Activated CD8-positive, alpha-beta T cell treated with anti-CD3 and anti-CD28 coated beads for 36 hours (primary cell): Measurements from ENCODE around the gene DCAF6. TPM values are rescaled to one million over a fixed set of nuclear protein-coding genes. Genes with fewer than 3 reads are reported as not detected.

Experiments used
- ATAC-seq: fragments of 200-7000 bp; cut with Tn5 transposase; one replicate; pipeline ENCODE4 v1.10.0; 2021; ENCODE audit warnings: mild to moderate bottlenecking, moderate library complexity
- CTCF ChIA-PET: fragments of 350-600 bp; sonication (Branson Sonifier 250); formaldehyde crosslinking; loops from one replicate; lab custom pipeline; 2021; ENCODE audit warnings: antibody characterized with exemption; lab: Charles Lee
- POLR2A ChIA-PET: fragments of 350-600 bp; sonication (Branson Sonifier 250); formaldehyde crosslinking; loops from one replicate; lab custom pipeline; 2021; ENCODE audit warnings: antibody characterized with exemption; lab: Charles Lee
- DNase-seq: peaks from one replicate; pipeline ENCODE4 v3.0.0-alpha.2; 2020
- H3K27ac Mint-ChIP-seq: one replicate; pipeline ENCODE4 v1.8.0; 2021; ENCODE audit warnings: mild to moderate bottlenecking, mixed read lengths
- H3K27me3 Mint-ChIP-seq: one replicate; pipeline ENCODE4 v1.8.0; 2021; ENCODE audit warnings: mixed read lengths
- H3K36me3 Mint-ChIP-seq: one replicate; pipeline ENCODE4 v1.8.0; 2021; ENCODE audit warnings: low read depth, mixed read lengths
- H3K4me1 Mint-ChIP-seq: one replicate; pipeline ENCODE4 v1.8.0; 2021; ENCODE audit warnings: low read depth, mixed read lengths
- H3K4me3 Mint-ChIP-seq: one replicate; pipeline ENCODE4 v1.8.0; 2021; ENCODE audit warnings: mild to moderate bottlenecking, moderate library complexity, mixed read lengths
- H3K9me3 Mint-ChIP-seq: one replicate; pipeline ENCODE4 v1.8.0; 2021; ENCODE audit warnings: mixed read lengths
- intact Hi-C: fragments of 100-400 bp; cut with micrococcal nuclease; formaldehyde crosslinking; loops from one replicate; pipeline ENCODE4 v1.10.0; 2022
- total RNA-seq, 2 experiments: library from RNA; stranded (reverse); gene quantifications; one replicate each; pipeline ENCODE4 v1.2.3, GENCODE V29; 2021
- TF ChIP-seq, protein P1 (sequence below): fragments of 200-600 bp; IDR thresholded peaks from one replicate; pipeline ENCODE4 v1.8.0; 2022; ENCODE audit warnings: antibody characterized with exemption, mild to moderate bottlenecking

Gene DCAF6
- total RNA-seq, 2 experiments from 2014 or later, result 21.6 to 22.6 TPM

DNA sequence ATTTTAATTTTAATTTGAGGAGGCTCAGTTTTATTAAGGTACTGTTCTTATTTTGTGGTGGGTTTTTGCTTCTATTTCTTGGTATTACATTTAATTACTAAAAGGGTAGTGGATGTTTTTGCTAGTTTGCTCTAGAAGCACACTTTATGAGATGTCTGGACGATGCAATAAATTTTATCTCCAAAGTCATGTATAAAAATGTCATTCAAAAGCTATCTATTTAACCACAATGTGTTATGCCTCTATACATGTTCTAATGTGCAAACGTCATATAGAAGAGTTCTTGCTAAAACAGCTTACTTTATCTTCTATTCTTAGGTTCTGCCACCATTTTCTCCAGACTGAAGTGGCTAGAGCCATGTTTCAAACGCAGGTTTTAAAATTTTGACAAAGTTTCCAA, 13.3 kb downstream of the DCAF6 start:
- TF ChIP-seq, protein P1, sequence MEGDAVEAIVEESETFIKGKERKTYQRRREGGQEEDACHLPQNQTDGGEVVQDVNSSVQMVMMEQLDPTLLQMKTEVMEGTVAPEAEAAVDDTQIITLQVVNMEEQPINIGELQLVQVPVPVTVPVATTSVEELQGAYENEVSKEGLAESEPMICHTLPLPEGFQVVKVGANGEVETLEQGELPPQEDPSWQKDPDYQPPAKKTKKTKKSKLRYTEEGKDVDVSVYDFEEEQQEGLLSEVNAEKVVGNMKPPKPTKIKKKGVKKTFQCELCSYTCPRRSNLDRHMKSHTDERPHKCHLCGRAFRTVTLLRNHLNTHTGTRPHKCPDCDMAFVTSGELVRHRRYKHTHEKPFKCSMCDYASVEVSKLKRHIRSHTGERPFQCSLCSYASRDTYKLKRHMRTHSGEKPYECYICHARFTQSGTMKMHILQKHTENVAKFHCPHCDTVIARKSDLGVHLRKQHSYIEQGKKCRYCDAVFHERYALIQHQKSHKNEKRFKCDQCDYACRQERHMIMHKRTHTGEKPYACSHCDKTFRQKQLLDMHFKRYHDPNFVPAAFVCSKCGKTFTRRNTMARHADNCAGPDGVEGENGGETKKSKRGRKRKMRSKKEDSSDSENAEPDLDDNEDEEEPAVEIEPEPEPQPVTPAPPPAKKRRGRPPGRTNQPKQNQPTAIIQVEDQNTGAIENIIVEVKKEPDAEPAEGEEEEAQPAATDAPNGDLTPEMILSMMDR, result no peak
- peaks cover 9% of the 10 kb centered on the region for H3K36me3 Mint-ChIP-seq
- no peak overlapping the region for H3K4me3 Mint-ChIP-seq
- ChIA-PET CTCF (interaction anchor here (0.9 to 1.0 kb wide), 2 partner anchors 134 to 137 kb away, joined by 3 read pairs; no protein-coding TSS in a partner anchor), POLR2A (interaction anchor here (0.6 kb wide), 1 partner anchor 105 kb away, joined by 3 read pairs; no protein-coding TSS in a partner anchor)
- peaks cover 31% of the 10 kb centered on the region for H3K4me1 Mint-ChIP-seq
- no peak for ATAC-seq
- no peaks in the 10 kb centered on the region for H3K9me3 Mint-ChIP-seq
- no peak for DNase-seq
- no peaks in the 10 kb centered on the region for H3K27me3 Mint-ChIP-seq
- H3K27ac Mint-ChIP-seq, result no peak overlapping the region
- intact Hi-C loops, result no loop called here

DNA sequence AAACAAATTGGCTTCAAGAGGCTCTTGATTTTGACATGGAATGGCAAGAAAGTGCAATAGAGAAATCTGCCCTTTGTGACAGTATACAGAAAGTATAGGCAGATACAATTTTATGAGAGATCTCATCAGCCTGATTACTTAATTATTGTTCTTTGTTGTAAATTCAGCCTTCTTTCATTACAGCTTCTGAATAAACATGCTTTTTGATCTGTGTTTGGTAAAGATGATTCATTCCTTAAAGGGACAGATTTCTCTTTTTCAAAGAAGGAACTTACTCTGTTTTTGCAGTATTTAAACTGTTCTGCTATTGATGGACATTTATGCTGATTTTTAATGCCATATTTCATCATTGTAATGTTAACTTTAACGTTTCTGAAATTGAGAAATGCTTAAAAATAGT, 14.1 kb downstream of the DCAF6 start:
- TF ChIP-seq, protein P1, result no peak
- ChIA-PET CTCF (no interaction called here), POLR2A (no interaction called here)
- DNase-seq, result no peak
- no peaks in the 10 kb centered on the region for H3K27me3 Mint-ChIP-seq
- no peak overlapping the region for H3K27ac Mint-ChIP-seq
- intact Hi-C loops, result no loop called here
- no peak overlapping the region for H3K4me3 Mint-ChIP-seq
- H3K9me3 Mint-ChIP-seq, result no peaks in the 10 kb centered on the region
- ATAC-seq, result no peak
- H3K4me1 Mint-ChIP-seq, result peaks cover 28% of the 10 kb centered on the region
- H3K36me3 Mint-ChIP-seq, result peaks cover 15% of the 10 kb centered on the region

DNA sequence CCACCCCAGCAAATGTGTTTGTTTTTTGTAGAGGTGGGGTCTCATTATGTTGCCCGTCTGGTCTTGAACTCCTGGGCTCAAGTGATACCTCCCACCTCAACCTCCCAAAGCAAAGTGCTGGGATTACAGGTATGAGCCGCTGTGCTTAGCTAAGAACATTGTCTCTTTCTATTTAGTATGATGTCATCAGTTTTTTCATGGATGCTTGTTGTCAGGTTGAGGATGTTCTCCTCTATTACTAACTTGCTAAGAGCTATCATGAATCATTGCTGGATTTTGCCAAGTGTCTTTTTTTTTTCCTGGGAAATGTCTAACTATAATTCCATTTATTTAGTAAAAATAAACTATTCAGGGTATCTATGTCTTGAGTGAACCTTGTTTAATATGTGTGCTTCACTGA, 19.4 kb downstream of the DCAF6 start:
- Mint-ChIP-seq H3K27ac (no peak overlapping the region), H3K4me3 (no peak overlapping the region), H3K9me3 (no peaks in the 10 kb centered on the region), H3K36me3 (peaks cover 17% of the 10 kb centered on the region), H3K27me3 (no peaks in the 10 kb centered on the region), H3K4me1 (peaks cover 13% of the 10 kb centered on the region)
- ChIA-PET POLR2A (no interaction called here), CTCF (interaction anchor here (1.2 to 1.4 kb wide), 2 partner anchors 11 to 50 kb away, joined by 3 to 6 read pairs; no protein-coding TSS in a partner anchor)
- no peak for ATAC-seq
- DNase-seq, result no peak
- TF ChIP-seq, protein P1, result no peak
- intact Hi-C loops, result no loop called here

DNA sequence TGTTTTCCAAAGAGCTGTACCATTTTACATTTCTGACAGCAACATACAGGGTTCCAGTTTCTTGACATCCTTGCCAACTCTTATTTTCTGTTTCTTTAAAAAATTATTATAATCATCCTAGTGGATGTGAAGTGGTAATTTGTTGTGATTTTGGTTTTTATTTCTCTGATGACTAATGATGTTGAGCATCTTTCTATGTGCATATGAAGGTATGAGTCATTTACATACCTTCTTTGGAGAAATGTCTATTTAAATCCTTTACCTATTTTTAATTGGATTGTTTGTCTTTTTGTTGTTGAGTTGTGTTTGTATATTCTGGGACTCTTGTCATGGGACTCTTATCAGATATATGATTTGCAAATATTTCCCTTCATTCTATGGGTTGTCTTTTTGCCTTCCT, 21.2 kb downstream of the DCAF6 start:
- H3K4me1 Mint-ChIP-seq, result peaks cover 15% of the 10 kb centered on the region
- H3K4me3 Mint-ChIP-seq, result no peak overlapping the region
- TF ChIP-seq, protein P1, result no peak
- H3K27ac Mint-ChIP-seq, result no peak overlapping the region
- H3K36me3 Mint-ChIP-seq, result peaks cover 16% of the 10 kb centered on the region
- ChIA-PET CTCF (interaction anchor here (0.5 kb wide), 1 partner anchor 1508 kb away, joined by 3 read pairs; no protein-coding TSS in a partner anchor), POLR2A (no interaction called here)
- DNase-seq (no peak), ATAC-seq (no peak)
- no peaks in the 10 kb centered on the region for H3K27me3 Mint-ChIP-seq
- intact Hi-C loops, result no loop called here
- no peaks in the 10 kb centered on the region for H3K9me3 Mint-ChIP-seq

DNA sequence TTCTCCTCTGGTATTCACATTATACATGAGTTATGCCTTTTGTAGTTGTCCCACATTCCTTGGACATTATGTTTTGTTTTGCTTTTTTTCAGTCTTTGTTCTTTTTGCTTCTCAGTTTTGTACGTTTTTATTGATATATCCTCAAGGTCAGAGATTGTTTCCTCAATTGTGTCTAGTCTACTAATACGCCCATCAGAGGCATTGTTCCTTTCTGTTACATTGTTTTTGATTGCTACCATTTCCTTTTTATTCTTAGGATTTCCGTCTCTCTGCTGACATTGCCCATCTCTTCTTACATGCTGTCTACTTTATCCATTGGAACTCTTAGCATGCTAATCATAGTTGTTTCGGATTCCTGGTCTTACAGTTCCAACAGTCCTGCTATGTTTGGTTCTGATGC, 28.2 kb downstream of the DCAF6 start:
- H3K9me3 Mint-ChIP-seq, result no peaks in the 10 kb centered on the region
- ATAC-seq (no peak), DNase-seq (no peak)
- TF ChIP-seq, protein P1, result no peak
- peaks cover 3% of the 10 kb centered on the region for H3K4me1 Mint-ChIP-seq
- POLR2A ChIA-PET, result no interaction called here
- intact Hi-C loops, result no loop called here
- H3K27me3 Mint-ChIP-seq, result no peaks in the 10 kb centered on the region
- H3K4me3 Mint-ChIP-seq, result no peak overlapping the region
- CTCF ChIA-PET, result interaction anchor here (1.3 kb wide), 1 partner anchor 118 kb away, joined by 4 read pairs; no protein-coding TSS in a partner anchor
- peaks cover 17% of the 10 kb centered on the region for H3K36me3 Mint-ChIP-seq
- H3K27ac Mint-ChIP-seq, result no peak overlapping the region
